GM12875 (cell line): ENCODE data around the gene SST.

ENCODE experiments used
- H3K4me3 ChIP-seq: one replicate; pipeline ENCODE4 v1.5.1; 2011; ENCODE audit warnings: low read depth, low read length, control low read depth
- CTCF ChIP-seq: IDR thresholded peaks from 2 replicates; pipeline ENCODE4 v1.5.1; 2011; ENCODE audit warnings: low read depth, mild to moderate bottlenecking, control low read depth, inconsistent platforms, low read length, moderate library complexity, borderline replicate concordance; ENCODE audit not compliant: insufficient read depth

Gene SST

GRCh38 chr3:187642861-187643260, 27.3 kb downstream of the SST start:
- H3K4me3 ChIP-seq: no peak overlapping the region

GRCh38 chr3:187641320-187642016, 28.7 kb downstream of the SST start:
- no peak overlapping the region for H3K4me3 ChIP-seq
- no peak for TF ChIP-seq CTCF

More at GRCh38 chr3:187642861-187643260, 27.3 kb downstream of the SST start:
- TF ChIP-seq CTCF: no peak

- no peak for TF ChIP-seq CTCF
These were observed 29.6 kb downstream of the SST start for GRCh38 chr3:187640569-187641059.

GRCh38 chr3:187639927-187640568, 30.1 kb downstream of the SST start:
- H3K4me3 ChIP-seq: no peak overlapping the region
- TF ChIP-seq CTCF: no peak

More at GRCh38 chr3:187640569-187641059, 29.6 kb downstream of the SST start:
- H3K4me3 ChIP-seq: no peak overlapping the region

GRCh38 chr3:187636528-187636927, 33.7 kb downstream of the SST start:
- TF ChIP-seq CTCF: no peak
- no peak overlapping the region for H3K4me3 ChIP-seq

- no peak overlapping the region for H3K4me3 ChIP-seq
- TF ChIP-seq CTCF: no peak
These were observed 39.8 kb downstream of the SST start for GRCh38 chr3:187630404-187630803.

GRCh38 chr3:187629711-187630110, 40.5 kb downstream of the SST start:
- no peak overlapping the region for H3K4me3 ChIP-seq
- no peak for TF ChIP-seq CTCF
